K562 (cell line): ENCODE results near the gene AUNIP. TPM values are rescaled to one million over a fixed set of nuclear protein-coding genes. Genes with fewer than 3 reads are reported as not detected.

Experiments used
- CTBP1 ChIP-seq: fragments of 450-650 bp; IDR thresholded peaks from 2 replicates; pipeline ENCODE4 v1.6.1; 2016; ENCODE audit warnings: borderline replicate concordance
- ETV6 ChIP-seq, 3 experiments: fragments of 150-350 bp in 1 of 3; sonication (generic) in 1 of 3; formaldehyde crosslinking in 1 of 3; IDR thresholded peaks; 2 replicates each; pipeline versions ENCODE4 v1.6.1 to v1.8.0; 2014 to 2022; ENCODE audit warnings: borderline replicate concordance in 2 of 3, low read depth in 2 of 3, antibody characterized with exemption in 1 of 3, low read length in 1 of 3, mild to moderate bottlenecking in 1 of 3, missing genetic modification reagents in 1 of 3
- FOXK1 ChIP-seq: sonication (generic); formaldehyde crosslinking; IDR thresholded peaks from 2 replicates; pipeline ENCODE4 v1.8.0; 2022; ENCODE audit warnings: missing genetic modification reagents, mild to moderate bottlenecking, borderline replicate concordance
- MYBL2 ChIP-seq, 2 experiments: fragments of 450-650 bp in 1 of 2; sonication (generic) in 1 of 2; formaldehyde crosslinking in 1 of 2; IDR thresholded peaks; 2 replicates each; pipeline versions ENCODE4 v1.6.1 to v1.8.1; 2017 to 2022; ENCODE audit warnings: borderline replicate concordance in 1 of 2, inconsistent platforms in 1 of 2, low read depth in 1 of 2, mild to moderate bottlenecking in 1 of 2, missing genetic modification reagents in 1 of 2, moderate library complexity in 1 of 2
- ZNF263 ChIP-seq: sonication (generic); formaldehyde crosslinking; IDR thresholded peaks from 2 replicates; pipeline ENCODE4 v1.8.0; 2022; ENCODE audit warnings: mild to moderate bottlenecking, missing genetic modification reagents, borderline replicate concordance
- ZNF766 ChIP-seq: fragments of 200-800 bp; sonication (Bioruptor generic); conservative IDR thresholded peaks from 2 replicates; pipeline ENCODE4 v1.6.1; 2016; ENCODE audit warnings: missing genetic modification characterization, missing compliant biosample characterization
- polyA plus RNA-seq, 8 experiments: library from polyadenylated mRNA; depleted of rRNA in 4 of 8; stranded (reverse) in 5 of 8; unstranded in 3 of 8; fragments of >200 nt; fragmentation: Nextera tagmentation in 2 of 8; fragmentation: Illumina TruSeq in 1 of 8; extraction: Ambion mirVana in 2 of 8; extraction: Trizol in 1 of 8; gene quantifications; 2 replicates each; pipeline versions ENCODE4 v1.2.1 to v1.2.3, GENCODE V29; 2011 to 2014; ENCODE audit warnings: inconsistent platforms in 1 of 8, missing spikeins in 1 of 8
- total RNA-seq, 7 experiments: library from RNA; depleted of rRNA in 6 of 7; stranded (reverse); fragments of >200 nt in 6 of 7; fragmentation: Illumina TruSeq in 2 of 7; extraction: Trizol in 2 of 7; gene quantifications; 2 replicates each; pipeline versions ENCODE4 v1.2.1 to v1.2.3, GENCODE V29; 2011 to 2021; ENCODE audit warnings: low replicate concordance in 1 of 7
- TF ChIP-seq, protein P1 (sequence below): fragments of 450-650 bp; IDR thresholded peaks from 2 replicates; pipeline ENCODE4 v1.6.1; 2017; ENCODE audit warnings: antibody characterized with exemption
- TF ChIP-seq, protein P2 (sequence below), 2 experiments: fragments of 450-650 bp; formaldehyde crosslinking in 1 of 2; IDR thresholded peaks; 2 replicates each; pipeline versions ENCODE4 v1.4.0 to v1.6.1; 2014 to 2020; ENCODE audit warnings: mild to moderate bottlenecking in 2 of 2, borderline replicate concordance in 1 of 2, low read depth in 1 of 2
- TF ChIP-seq, protein P3 (sequence below): sonication (generic); formaldehyde crosslinking; IDR thresholded peaks from 2 replicates; pipeline ENCODE4 v1.8.0; 2023; ENCODE audit warnings: mild to moderate bottlenecking, missing genetic modification reagents
- TF ChIP-seq, protein P4 (sequence below): fragments of 250-450 bp; sonication (Bioruptor Pico); IDR thresholded peaks from 2 replicates; pipeline ENCODE4 v1.9.0; 2021; ENCODE audit warnings: mild to moderate bottlenecking, inconsistent platforms

The AUNIP gene
- total and polyA plus RNA-seq, 9 of the 15 experiments (the other 6 are each of a cell fraction or from before 2014, with no cell fraction given) = 12.1 to 53.8 (median 47.1) TPM

DNA sequence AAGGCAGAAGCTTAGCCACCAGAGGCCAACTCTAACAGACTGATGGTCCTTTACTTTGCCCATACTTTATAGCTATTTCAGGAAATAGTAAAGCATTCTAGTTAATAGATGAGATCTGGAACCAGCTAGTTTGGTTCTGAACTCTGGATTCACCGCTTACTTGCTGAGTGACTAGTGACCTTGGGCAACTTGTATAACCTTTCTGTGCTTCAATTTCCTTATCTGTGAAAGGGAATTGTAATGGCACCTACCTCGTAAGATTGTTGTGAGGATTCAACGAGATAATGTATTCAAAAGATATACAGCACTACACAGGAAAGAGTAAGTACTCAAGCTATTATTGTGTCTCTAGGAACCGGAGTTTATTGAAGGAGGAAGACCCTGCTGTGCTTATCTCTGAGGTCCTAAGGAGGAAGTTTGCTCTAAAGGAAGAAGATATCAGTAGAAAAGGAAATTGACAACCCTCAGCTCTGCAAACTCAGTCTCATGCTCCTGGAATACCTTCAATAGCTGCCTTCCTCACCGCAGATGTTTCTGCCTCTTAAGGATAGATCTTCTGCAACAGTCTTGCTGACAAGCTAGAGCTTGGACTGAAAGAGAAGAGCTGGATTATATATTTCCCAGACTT is 27.6 kb downstream of the AUNIP start (continued):
- TF ChIP-seq, protein P1, sequence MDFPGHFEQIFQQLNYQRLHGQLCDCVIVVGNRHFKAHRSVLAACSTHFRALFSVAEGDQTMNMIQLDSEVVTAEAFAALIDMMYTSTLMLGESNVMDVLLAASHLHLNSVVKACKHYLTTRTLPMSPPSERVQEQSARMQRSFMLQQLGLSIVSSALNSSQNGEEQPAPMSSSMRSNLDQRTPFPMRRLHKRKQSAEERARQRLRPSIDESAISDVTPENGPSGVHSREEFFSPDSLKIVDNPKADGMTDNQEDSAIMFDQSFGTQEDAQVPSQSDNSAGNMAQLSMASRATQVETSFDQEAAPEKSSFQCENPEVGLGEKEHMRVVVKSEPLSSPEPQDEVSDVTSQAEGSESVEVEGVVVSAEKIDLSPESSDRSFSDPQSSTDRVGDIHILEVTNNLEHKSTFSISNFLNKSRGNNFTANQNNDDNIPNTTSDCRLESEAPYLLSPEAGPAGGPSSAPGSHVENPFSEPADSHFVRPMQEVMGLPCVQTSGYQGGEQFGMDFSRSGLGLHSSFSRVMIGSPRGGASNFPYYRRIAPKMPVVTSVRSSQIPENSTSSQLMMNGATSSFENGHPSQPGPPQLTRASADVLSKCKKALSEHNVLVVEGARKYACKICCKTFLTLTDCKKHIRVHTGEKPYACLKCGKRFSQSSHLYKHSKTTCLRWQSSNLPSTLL = no peak
- TF ChIP-seq FOXK1 = no peak
- TF ChIP-seq MYBL2 (IDR thresholded peaks at IDR 0.05; ENCODE audit: low read depth) = no peak
- TF ChIP-seq MYBL2 (CRISPR knock-in tag; IDR thresholded peaks at IDR 0.05; ENCODE audit: borderline replicate concordance) = no peak
- no peak for TF ChIP-seq ZNF263 (CRISPR knock-in tag)
- TF ChIP-seq, protein P2, sequence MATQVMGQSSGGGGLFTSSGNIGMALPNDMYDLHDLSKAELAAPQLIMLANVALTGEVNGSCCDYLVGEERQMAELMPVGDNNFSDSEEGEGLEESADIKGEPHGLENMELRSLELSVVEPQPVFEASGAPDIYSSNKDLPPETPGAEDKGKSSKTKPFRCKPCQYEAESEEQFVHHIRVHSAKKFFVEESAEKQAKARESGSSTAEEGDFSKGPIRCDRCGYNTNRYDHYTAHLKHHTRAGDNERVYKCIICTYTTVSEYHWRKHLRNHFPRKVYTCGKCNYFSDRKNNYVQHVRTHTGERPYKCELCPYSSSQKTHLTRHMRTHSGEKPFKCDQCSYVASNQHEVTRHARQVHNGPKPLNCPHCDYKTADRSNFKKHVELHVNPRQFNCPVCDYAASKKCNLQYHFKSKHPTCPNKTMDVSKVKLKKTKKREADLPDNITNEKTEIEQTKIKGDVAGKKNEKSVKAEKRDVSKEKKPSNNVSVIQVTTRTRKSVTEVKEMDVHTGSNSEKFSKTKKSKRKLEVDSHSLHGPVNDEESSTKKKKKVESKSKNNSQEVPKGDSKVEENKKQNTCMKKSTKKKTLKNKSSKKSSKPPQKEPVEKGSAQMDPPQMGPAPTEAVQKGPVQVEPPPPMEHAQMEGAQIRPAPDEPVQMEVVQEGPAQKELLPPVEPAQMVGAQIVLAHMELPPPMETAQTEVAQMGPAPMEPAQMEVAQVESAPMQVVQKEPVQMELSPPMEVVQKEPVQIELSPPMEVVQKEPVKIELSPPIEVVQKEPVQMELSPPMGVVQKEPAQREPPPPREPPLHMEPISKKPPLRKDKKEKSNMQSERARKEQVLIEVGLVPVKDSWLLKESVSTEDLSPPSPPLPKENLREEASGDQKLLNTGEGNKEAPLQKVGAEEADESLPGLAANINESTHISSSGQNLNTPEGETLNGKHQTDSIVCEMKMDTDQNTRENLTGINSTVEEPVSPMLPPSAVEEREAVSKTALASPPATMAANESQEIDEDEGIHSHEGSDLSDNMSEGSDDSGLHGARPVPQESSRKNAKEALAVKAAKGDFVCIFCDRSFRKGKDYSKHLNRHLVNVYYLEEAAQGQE (IDR thresholded peaks at IDR 0.05; ENCODE audit: borderline replicate concordance) = peak; percentile 4; the same call in 1 of the 2 replicates
- TF ChIP-seq, protein P2 (CRISPR knock-in tag; IDR thresholded peaks at IDR 0.05; ENCODE audit: low read depth) = no peak
- no peak for TF ChIP-seq ZNF766 (CRISPR knock-in tag)
- peak; percentile 53; the same call in 1 of the 2 replicates for TF ChIP-seq CTBP1
- TF ChIP-seq, protein P3, sequence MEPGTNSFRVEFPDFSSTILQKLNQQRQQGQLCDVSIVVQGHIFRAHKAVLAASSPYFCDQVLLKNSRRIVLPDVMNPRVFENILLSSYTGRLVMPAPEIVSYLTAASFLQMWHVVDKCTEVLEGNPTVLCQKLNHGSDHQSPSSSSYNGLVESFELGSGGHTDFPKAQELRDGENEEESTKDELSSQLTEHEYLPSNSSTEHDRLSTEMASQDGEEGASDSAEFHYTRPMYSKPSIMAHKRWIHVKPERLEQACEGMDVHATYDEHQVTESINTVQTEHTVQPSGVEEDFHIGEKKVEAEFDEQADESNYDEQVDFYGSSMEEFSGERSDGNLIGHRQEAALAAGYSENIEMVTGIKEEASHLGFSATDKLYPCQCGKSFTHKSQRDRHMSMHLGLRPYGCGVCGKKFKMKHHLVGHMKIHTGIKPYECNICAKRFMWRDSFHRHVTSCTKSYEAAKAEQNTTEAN (CRISPR knock-in tag) = no peak
- TF ChIP-seq, protein P4, sequence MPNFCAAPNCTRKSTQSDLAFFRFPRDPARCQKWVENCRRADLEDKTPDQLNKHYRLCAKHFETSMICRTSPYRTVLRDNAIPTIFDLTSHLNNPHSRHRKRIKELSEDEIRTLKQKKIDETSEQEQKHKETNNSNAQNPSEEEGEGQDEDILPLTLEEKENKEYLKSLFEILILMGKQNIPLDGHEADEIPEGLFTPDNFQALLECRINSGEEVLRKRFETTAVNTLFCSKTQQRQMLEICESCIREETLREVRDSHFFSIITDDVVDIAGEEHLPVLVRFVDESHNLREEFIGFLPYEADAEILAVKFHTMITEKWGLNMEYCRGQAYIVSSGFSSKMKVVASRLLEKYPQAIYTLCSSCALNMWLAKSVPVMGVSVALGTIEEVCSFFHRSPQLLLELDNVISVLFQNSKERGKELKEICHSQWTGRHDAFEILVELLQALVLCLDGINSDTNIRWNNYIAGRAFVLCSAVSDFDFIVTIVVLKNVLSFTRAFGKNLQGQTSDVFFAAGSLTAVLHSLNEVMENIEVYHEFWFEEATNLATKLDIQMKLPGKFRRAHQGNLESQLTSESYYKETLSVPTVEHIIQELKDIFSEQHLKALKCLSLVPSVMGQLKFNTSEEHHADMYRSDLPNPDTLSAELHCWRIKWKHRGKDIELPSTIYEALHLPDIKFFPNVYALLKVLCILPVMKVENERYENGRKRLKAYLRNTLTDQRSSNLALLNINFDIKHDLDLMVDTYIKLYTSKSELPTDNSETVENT (CRISPR knock-in tag) = 0 out of 2 replicates have a peak, but pooled peaks have one; percentile 40
- TF ChIP-seq ETV6 (IDR thresholded peaks at IDR 0.05; ENCODE audit: borderline replicate concordance in 1 of 2, low read depth in 2 of 2, low read length in 1 of 2) = peak; percentile 57 to 94; a peak in 2 of 4 replicates
- TF ChIP-seq ETV6 (CRISPR knock-in tag; IDR thresholded peaks at IDR 0.05; ENCODE audit: borderline replicate concordance) = no peak
